HK-2 (cell line): Measurements from ENCODE around the gene NR2E3.

Experiments
- DNase-seq: peaks from one replicate; pipeline ENCODE4 v3.0.0-alpha.2; 2018; ENCODE audit not compliant: unreplicated experiment

NR2E3 gene

DNA sequence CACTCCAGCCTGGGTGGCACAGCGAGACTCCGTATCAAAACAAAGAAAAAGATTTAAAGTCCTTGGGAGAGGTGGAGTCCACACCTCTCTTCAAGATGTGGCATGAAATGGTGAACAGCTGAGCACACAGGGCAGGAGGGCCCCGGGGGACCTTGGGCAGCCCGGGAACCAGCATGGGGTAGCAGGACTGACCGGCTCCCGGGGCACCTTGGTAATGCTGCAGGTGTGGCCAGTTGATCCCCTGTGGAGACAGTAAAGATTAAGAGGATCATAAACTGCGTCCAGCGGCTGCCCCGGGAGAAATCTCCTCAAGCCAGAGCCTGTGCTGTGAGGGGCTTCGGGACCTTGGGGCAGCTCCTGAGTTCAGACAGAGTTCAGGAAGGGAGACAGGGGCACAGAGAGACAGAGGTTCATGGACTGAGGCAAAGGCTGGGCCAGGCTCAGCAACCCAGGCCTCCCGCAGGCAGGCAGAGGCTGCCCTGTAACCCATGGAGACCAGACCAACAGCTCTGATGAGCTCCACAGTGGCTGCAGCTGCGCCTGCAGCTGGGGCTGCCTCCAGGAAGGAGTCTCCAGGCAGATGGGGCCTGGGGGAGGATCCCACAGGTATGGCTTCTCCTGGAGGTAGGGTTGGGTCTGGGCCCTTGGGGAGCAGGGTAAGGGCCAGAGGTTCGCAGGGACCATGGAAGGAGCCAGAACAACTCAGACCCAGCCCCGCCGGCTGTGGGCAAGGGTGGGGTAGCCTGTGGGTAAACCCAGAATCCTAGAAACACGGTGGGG lies at the start of gene NR2E3:
Gene NR2E3, plus strand, starts transcription at position 299 of the 780 bp plus-strand sequence. Its CDS starts 190 bp downstream, at position 489.
- no peak for DNase-seq

DNA sequence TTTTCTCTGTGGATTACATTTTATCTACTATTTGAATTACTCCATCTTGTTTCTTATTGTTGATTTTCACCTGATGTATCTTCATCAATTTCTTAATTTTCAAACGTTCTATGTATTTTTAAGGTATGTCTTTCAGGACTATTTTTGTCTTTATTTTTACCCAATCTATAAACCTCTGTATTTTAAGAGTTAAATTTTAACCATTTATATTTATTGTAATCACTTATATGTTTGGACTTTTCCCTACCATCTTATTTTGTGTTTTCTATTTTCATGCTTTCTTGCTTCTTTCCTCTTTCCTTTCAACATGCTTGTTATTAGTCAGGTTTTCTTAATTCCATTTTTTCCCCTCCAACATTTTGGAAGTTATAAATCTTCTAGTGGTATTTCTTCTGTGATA lies 49.5 kb upstream of the NR2E3 start:
- no peak for DNase-seq

DNA sequence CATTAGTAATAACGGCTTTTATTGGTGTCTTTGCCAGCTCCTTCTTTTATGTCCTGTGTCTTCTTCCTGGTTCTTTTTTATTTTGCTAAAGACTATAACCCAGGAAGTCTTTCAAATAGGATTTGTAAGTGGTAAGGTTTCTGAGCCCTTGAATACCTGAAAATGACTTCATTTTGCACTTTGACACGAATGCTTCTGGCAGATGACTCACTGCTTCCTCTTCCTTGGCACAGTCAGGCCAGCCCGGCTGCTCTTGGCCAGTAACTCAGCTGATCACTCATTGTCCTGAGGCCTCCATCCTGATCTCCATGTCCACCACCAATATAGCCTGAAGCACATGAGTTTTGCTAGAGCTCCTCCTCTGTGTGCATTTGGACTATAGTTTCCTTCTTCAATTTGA lies 48.7 kb upstream of the NR2E3 start:
- DNase-seq, result peak; percentile 57

DNA sequence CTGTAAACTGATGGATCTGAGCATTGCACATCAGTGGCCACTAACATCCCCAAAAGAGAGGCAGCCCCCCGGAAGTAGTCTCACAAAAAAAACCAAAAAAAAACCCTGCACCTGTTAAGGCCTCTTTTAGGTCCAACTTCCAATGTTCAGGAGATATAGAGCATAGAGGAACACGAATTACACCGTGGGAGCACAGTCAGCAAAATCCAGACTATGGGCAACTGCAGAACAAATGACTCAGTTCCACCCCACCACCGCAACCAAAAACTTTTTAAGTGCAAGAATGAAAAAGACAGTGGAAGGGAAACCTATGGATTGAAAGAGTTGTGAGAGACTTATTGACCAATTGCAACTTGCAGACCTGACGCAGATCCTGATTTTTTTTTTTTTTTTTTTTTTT lies 42.2 kb upstream of the NR2E3 start:
- DNase-seq, result no peak

DNA sequence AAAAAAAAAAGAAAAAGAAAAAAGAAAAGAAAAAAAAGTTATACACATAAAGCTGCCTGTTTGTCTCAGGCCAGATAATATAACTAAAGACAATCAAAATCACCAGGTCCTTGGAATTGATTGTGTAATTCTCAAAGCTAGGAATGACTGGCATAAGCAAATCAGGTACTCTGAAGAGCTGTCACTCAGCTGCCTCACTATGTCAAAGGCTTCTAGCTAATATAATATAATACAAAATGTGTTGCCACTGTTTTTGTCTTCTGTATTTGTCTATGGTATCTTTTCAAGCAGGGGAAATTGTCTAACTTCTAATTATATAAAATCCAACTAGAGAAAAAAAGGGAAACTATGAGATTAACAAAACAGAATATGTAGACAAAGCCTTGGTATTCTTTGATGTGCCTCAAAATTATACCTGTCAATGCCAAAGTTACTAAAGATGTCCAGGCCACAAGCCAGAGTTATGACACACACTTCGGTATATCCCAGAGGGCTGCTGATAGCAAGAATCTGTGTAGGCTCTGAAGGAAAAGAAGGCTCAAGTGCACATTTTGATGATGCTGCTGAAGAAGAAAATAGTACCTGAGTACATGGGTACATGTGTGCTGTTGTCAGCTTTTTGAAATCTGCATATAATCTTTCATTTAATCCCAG lies 37.0 kb upstream of the NR2E3 start:
- no peak for DNase-seq

DNA sequence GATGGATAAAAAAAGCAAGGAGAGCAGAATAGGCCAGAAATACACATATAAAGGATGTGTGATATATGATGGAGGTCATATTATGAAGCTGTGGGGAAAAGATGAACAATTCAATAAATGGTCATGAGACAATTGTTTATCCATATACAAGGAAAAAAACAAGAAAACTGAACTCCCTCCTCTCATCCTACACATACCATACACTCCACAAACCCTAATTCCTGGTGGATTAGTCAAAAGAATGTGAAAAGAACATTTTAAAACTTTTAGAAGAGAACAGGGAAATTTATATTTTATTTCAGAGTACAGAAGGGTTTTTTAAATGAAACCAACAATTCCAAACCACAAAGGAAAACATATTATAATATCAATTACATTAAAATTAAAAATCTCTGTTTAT lies 34.5 kb upstream of the NR2E3 start:
- DNase-seq, result no peak

DNA sequence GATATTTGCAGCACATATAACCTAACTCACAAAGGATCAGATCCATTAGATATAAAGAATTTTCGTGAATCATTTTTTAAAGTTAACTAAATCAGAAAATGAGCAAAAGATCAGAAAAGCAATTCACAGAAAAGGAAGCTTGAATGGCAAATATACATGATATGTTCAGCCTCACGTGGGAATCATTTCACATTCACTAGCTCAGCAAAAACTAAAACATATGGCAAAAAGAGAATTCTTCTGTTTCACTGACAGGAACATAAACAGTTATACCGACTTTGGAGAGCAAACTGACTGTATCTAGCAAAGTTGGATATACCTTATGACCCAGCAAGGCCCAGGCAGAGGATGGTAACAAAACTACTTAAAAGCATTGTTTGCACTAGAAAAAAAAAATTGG lies 34.0 kb upstream of the NR2E3 start:
- DNase-seq, result no peak

DNA sequence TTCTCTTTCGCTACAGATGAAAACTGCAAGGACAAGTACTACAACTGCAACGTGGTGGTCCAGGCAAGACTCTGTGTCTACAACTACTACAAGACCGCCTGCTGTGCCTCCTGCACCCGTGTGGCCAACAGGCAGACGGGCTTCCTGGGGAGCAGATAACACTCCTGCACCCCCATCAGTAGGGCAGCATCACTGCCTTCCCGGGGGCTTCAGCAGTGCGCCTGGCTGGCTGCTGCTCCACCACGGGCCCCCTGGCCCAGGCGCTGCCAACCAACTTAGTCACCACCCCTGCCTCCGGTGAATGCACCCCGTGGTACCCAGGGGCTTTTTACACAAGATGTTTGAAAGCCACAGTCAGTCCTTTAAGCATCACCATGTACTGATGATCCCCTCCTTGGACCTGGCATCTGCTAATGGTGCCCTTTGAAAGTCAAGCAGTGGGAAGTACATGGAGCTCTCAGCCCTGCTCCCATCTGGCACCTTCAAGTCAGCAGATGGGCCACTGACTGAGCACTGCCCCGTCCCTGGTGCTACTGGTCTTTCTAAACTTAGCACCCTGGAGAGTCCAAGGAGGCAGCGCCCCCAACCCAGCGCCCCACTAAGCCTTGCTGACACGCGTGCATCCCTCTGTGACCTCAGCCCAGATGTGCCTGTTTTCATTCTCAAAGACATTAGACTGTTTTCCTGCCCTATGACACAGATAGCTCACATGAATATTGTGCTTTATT lies 33.0 kb upstream of the NR2E3 start:
- no peak for DNase-seq

DNA sequence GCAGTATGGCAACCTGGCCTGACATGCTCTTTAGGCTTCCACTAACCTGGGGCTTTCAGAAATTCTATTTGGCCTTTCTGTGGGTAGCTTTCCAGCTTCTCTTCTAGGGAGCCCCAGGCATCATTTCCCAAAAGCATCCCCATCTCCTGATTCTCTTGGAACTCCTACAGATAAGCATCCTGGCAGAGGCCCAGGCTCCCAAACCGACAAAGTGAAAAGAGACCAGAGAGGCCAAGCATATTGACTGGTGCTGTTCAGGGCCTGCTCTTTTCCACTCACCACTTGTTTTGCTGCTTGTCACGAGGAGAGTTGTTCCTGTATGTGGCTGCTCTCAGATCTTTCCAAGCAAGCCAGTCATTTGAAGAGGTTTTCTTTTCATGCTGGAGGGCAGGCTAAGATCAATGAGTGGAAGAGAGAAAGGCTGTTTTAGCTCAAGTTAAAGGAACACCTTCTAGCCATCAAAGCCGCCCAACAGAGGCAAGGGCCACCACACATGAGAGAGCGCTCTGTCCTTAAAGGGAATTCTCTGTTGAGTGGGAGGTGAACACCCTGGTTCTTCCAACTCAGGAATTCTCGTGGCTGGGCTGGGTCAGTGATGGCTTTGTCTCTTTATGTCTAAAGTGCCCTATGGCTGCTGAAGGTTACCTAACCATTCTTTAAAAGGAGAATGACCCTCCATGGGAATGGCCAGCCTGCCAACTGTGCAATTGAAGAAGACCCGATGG lies 31.1 kb upstream of the NR2E3 start:
- DNase-seq, result no peak

DNA sequence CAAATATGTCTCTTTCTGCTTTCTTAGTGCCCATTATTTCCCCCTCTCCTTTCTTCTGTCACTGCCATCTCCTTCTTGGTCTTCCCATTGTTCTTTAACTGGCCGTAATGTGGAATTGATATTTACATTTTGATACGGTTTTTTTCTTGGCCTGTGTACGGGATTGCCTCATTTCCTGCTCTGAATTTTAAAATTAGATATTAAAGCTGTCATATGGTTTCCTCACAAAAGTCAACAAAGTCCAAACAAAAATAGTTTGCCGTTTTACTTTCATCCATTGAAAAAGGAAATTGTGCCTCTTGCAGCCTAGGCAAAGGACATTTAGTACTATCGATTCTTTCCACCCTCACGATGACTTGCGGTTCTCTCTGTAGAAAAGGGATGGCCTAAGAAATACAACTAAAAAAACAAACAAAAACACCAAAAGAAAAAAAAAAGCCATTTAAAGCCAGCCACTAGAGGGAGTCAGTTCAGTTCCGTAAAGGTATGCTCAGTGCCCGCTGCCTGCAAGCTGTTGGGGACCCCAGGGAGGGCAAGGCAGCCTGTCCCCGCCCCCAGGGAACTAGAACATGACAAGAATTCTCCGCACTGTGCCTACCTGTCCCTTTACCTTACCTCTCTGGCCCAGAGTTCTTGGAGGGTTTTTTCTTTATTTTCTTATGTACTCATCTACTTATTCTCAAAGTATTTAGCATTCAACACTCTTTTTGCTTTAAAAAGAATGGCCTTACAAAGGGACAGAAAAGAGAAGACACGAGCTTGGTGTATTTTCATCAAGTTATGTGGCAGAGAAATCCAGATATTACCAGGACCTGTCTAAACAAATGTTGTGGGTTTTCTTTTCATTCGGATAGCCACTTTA lies 30.0 kb upstream of the NR2E3 start:
- peak; percentile 35 for DNase-seq

DNA sequence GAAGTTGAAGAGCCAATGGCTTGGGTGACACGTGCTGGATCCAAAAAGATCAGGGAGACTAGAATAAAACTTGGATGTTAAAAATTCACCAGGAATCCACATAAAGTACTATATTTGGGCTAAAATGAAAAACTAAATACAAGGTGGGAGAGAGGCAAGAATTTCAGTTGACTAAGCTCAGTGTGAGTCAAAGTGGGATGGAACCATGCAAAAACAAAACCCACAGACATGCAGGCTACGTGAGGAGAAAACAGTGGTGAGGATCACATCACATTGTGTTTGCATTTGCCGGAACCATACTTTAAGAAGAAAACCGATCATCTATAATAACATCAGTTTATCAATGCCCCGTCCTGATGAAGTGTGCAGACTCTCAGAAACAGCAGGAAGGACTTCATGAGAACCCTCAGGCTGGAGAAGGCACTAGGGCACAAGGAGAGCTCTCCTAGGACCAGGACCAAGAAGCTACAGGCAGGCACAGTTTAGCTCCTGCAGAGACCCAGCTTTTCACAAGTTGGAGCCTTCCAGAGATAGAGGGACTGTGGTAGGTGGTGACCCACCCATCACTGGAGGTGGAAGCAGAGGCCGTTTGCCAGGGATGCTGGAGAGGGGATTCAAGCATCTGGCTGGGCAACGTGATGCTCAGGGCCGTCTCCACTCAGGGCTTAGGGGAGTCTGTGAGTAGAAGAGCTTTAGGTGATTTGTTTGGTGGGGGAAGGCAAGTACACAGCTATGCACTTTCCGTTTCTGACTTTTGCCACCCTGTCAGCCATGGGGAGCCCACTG lies 29.0 kb upstream of the NR2E3 start:
- no peak for DNase-seq

DNA sequence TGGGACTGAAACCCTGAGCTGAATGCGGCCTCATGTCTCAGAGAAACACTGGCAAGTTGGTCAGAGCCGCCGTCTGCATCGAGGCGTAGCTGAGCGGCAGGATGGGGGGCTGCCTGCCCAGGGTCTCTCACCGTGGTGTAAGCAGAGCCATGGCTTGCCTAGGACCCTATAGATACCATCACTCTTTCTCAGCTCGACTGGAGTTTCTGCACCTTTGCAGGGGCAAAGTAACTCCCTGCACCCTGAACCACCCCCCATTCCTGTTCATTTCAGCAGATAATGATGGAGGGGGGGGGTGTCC lies 28.4 kb upstream of the NR2E3 start:
- DNase-seq, result no peak

DNA sequence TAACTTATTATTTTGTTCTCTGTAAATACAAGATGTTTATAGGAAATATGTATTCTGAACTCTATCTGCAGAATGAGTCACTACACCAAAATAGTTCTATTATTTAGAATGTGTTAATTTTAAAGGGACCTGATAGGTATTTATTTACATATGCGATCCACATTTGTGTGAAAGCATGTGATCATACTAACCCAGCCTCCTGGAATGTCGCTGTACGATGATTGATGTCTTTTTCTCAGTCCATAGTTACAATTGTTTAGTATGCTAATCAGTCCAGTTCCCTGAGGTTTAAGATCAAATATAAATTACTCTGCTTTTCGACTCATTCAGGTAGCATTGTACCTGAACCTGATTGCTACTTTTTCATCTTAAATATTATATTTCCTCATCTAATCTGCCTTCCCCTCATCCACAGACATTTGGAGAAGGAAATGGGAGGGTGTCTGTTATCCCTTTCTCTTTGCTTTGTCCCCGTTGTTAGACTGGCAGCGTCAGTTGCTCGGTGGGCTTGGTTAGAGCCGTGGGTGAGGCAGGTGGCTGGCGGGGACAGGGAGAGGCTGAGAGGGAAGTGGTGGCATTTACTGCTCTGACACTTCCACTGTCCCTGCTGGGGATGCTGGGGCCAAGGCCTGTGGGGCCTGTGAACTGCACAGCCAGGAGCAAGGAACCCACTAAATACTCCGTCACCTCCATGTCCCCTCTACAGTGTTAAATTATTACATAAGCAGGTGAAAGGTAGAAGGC lies 27.8 kb upstream of the NR2E3 start:
- no peak for DNase-seq

DNA sequence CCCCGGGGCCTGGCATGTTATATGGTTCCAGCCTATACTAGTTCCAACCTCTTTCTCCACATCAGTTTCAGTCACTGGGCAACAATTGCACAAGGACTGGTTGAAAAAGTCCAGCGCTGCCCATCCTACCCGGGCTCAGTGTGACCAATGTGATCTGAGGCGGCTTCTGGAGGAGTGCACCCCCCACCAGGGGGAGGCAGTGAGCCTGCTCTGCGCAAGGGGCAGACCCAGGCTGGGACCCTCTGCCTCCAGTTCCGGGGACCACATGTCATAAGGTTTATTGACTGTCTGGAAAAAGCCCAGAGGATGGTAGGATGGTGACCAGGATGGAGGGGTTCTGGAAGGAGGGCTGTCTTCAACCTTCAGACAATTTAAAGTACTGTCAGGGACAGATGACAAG lies 25.6 kb upstream of the NR2E3 start:
- no peak for DNase-seq

DNA sequence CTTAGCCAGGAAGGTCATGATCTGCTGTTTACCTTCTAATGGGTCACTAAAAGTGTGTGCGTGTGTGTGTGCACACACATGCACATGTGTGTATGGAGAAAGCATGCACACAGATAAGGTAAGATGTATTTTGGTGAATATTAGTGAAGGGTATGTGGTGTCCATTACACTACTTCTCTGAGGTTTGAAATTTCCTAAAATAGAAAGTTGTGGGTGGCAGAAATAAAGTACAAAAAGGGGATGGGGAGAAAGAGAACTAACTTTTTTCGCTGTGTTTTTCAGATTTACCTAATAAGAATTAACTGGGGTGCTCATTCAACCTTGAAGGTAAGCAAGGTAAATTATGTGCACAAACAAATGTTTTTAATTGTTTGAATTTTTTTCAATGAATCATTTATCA lies 24.4 kb upstream of the NR2E3 start:
- no peak for DNase-seq

DNA sequence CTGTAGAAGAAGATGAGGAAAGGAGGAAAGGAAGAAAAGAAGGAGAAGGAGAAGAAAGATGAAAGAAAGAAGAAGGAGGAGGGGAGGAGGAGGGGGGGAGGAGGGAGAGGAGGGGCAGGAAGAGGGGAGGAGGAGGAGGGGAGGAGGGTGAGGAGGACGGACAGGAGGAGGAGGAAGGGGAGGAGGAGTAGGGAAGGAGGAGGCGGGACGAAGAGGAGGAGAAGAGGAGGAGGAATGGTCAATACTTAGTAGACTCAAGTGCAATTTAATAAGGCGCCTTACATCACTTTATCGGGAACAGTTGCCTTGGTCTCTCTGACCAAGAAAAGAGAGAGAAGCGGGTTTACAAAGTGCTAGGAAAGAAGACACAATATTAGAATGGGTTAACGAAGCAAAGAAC lies 23.7 kb upstream of the NR2E3 start:
- DNase-seq, result no peak

DNA sequence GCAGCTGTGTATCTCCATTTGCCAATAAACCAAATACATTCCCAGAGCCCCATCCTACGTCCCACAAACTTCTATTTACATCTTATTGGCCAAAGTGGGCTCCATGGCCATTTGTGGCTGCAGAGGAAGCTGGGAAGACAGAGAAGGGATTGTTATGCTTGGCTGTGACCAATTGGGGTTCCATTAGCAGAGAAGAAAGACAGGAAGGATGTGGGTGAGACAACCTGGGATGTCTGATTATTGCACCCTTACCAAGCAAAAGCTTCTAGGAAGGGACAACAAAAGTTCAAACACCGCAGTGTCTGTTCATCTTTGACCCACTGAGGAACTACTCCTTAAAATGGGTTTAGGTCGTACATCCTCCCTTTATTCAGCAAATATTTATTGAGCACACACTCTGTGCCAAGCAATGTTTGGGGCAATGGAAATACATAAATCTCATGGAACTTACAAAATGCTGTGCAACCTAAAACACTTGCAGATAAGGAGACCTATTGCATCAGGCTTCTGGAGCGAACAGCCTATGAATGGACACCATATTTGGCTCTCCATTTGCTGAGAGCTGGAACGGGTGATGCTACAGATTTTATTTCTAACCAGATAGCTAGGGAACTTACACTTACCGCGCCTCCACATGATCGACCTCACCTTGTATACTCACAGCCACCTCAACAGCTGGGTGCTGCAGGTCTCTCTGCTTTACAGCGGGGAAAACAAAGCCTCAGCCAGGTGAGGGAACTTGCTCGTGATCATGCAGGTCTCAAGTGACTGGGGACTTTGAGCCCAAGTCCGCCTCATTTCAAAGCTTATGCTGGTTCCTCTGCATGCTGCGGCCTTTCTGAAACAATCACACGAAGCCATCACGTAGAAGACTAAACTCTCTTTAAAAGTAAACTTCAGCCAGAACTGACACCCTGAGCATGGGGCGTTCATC lies 21.4 kb upstream of the NR2E3 start:
- DNase-seq, result no peak

DNA sequence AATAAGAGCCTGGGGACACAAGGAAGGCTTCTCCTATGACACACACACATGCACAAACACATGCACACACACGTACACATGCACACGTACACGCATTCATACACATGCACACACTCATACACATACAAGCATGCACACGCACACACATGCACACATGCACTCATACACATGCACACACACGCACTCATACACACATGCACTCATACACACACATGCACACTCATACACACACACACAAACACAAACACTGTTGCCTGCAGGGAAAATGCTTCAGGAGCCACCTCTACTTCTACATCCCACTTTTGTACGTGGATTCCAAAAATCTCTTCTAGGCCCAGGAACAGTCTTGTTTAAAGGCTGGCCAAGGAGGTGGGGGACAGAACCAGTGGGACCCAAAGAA lies 20.7 kb upstream of the NR2E3 start:
- DNase-seq, result no peak

DNA sequence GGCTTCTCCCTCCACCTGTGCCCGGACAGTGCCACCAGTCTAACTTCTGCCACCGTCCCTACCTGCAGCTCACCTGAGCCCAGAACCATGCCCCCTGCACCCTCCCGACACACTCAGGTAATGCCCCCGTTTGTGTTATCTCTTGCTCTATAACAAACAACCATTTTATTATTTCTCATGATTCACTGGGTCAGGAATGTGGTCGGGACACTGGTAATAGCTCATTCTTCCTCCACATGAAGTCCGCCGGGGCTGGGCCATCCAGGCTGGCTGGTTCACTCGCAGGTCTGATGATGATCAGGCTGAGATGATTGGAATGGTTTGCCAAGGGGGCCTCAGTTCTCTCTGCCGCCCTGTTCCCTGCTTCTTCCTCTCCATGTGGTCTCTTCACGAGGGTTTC lies 20.3 kb upstream of the NR2E3 start:
- DNase-seq, result peak; percentile 31
